Pons (tissue), 1 donor: ENCODE data around the gene HPGDS.
"Not testable (repeated sequence)": the region's sequence is repeated elsewhere in the genome, so short reads cannot be mapped to it uniquely, and the experiment has no call there.

Experiments used
- DNase-seq: peaks from one replicate; pipeline ENCODE4 v3.0.0-alpha.2; 2016; ENCODE audit warnings: low spot score

HPGDS gene

DNA sequence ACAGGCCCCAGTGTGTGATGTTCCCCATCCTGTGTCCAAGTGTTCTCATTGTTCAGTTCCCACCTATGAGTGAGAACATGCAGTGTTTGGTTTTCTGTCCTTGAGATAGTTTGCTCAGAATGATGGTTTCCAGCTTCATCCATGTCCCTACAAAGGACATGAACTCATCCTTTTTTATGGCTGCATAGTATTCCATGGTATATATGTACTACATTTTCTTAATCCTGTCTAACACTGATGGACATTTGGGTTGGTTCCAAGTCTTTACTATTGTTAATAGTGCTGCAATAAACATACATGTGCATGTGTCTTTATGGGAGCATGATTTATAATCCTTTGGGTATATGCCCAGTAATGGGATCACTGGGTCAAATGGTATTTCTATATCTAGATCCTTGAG lies 22.7 kb downstream of the HPGDS start:
- DNase-seq, result not testable (repeated sequence)

DNA sequence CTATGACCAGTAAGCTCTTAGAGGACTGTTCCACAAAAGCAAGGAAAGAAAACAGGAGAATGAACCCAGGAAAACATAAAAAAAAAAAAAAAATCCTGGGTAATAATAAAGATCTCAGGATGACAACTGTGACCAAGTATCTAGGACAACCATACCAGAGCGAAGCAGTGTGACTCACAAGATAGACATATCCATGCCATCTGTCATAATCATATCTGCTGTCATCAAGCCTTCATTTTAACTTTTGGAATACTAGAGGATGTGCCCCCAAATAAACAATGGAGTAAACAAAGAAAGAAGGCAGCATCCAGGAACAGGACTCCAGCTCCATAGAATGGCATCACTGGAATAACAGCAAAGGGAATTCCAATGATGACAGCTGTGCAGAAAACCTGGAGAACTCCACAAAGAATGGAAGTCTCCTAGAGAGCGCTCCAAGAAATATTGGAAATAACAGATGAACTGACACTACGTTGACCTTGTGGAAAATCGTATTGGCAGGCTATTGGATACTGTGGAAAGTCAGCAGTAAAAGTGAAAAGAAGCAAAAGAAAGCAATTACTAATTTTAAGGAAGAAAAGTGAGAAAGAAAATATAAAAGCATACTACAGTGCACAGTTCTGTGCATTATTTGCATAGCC lies 35.3 kb downstream of the HPGDS start:
- DNase-seq, result no peak

DNA sequence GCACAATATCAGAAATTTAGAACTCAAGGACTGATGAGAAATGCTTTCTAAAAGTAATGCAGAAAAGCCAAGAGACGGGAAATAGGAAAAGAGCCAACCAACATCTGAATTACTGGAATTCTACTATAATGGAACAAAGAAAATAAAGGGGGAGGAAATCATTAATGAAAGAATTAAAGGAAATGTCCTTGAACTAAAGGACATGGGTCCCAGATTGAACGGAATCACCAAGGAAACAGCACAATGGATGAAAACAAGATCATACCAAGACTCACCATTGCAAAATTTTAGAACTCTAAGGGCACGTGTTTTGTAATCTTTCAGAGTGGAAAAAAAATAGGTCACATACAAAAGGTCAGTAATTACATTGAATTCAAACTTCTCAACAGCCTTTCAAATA lies 35.9 kb downstream of the HPGDS start:
- no peak for DNase-seq

DNA sequence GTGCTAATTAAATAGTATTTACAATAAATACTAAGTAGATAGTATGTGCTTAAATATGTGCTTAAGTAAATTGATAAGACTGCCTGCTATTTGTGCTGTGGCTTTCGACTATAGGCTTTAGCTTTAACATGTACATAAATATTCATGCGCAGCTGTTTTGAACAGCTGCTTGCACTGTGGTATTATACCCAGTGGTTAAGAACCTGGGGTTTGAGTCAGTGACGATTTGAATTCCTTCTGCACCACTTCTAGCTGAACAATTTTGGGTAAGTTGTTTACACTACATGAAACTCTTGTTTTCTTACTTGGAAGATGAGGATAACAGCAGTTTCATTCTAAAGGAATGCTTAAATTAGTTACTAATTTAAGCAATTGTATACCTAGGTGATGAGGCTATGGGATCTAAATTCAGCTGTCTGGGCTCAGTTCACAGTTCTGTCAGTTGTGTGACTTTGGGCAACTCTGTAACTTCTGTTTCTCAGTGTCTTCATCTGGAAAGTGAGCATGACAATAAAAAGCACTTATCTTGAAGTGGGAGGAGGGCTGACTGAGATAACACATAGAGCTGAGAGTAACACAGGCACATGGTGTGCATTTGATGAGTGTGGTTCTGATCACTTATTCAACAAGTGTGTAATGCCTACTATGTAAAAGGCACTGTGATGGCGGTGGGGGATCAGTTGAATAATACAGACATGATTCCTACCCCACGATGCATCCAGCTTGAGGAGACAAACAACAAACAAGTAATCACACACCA lies 37.0 kb downstream of the HPGDS start:
- no peak for DNase-seq

DNA sequence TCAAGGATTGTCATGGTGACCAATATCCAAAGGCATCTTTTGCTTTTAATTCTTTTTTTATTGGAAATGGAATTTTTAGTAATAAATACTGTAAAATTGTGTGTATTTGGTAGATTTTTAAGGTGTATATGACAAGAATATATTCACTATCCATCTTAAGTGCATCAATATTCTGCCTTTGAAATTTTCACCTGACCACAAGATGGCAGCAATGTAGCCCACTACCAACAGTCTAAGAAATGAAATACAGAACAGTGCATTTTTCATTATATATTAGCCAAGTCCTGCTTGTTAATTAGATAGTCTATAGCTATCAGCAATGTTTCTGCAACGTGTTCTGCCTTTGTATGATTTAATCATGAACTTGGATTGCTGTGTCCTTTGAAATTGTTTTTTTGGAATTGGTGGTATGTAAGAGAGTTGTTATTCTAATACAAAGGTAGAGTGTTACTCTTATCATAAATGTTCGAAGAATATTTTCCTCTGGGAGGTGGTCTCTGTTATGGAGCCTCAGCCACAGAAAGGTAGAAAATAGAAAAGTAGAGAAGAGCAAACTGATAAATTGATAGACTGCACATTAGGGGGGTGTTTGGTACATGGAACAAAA lies 38.2 kb downstream of the HPGDS start:
- DNase-seq, result peak; percentile 12

DNA sequence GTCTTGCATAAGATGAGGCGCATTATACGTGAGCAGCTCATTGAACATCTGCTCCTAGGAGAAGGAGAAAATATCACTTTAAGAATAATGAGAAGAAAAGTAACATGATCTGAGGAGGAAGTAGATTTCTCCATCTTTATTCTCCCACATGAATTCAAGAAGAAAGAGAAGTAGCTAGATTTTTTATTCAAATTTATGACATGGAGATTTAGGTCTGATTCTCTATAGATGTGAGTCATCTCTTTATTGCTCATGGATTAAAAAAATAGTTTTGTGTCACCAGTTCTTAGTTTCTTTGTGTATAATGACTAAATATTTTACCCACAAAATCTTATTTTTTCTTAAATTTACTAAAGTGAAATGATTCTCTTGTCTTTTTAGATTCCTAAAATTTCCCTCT lies 40.4 kb downstream of the HPGDS start:
- no peak for DNase-seq

DNA sequence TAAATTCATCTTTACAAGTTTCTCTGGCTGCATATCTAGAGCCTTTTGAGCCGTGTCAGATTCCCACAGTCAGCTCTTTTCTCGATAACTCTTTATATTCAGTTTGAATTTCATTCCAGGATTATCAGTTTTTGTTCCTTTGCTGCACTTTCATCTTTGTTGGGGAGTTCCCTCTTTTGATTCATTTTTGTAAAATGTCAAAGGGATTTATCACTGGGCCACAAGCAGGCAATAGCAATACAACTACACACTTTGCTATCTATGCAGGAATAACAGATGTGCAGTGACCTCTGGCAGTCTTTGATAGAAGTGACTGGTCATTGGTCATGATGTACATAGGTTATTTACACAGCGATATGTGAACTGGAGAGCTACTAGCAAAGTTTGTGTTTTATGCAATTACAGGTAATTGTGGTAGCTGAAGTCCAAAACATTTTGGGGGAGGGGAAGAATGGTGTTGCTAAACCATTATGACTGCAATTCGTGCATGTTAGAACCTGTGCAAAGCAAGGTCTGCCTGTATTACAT lies 43.8 kb downstream of the HPGDS start:
- no peak for DNase-seq

DNA sequence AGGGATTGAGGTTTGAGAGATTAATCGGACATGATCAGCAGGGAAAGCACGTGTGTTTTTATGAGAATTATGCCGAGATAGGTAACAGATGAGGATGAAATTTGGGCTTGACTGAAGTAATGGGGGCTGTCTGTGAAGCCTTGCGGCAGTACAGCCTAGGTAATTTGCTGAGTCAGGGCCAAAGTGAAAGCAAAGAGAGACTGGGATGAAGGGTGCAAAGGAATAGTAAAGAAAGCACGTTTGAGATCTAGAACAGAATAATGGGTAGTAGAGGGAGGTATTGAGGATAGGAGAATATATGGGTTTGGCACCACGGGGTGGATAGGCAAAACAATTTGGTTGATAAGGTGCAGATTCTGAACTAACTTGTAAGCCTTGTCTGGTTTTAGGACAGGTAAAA lies 47.2 kb downstream of the HPGDS start:
- DNase-seq, result not testable (repeated sequence)

DNA sequence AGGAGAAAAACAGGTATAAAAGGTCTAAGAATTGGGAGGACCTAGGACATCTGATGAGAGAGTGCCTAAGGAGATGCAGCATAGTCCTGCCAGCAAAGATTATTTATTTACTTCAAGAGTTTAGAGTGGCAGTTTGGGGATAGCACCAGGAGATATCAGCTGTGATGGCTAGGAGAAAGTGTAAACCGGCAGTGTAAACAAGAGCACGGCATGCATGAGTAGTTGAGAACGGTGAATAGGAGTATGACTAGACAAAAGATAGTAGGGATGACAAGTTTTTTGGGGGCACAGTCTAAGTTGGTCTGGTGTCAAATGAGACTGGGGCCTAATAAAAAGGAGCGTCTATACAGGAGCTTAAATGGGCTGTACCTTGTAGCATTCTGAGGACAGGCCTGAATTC lies 48.7 kb downstream of the HPGDS start:
- DNase-seq, result not testable (repeated sequence)

DNA sequence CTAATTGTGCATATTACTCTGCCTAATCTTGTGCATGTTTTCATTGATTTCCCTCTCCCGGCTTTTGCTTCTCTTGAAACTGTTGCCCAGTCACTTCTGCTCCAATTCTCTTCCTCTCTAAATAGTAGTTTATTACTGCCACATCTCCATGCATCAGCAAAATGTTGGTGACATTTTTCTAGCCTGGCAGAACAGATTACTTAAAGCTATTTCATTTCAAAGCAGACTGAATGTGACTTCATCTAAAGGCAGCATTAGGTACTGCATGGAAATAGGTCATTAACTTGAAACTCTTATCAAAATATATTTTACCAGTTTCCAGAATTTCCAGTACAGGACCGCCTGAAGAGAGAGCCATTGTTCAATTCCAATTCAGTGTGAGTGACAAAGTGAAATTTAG lies 52.4 kb downstream of the HPGDS start:
- no peak for DNase-seq

DNA sequence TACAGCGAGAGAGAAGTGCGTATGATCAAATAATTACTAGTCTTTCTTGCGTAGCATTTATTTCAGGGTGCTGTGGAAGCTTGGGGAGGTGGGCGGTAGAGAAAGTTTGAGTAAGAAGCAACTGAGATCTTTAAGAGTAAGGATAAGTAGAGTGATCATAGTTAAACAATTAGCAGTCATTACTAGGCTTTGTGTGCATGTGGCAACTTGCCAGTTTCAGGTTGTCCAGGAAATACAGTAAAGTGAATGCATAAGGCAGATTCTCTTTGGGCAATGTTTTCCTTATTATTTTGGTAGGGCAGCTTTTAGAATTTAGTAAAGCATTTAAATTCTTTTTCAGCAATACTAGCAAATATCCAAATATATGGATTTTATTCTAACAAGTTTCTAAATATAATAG lies 57.0 kb downstream of the HPGDS start:
- no peak for DNase-seq

DNA sequence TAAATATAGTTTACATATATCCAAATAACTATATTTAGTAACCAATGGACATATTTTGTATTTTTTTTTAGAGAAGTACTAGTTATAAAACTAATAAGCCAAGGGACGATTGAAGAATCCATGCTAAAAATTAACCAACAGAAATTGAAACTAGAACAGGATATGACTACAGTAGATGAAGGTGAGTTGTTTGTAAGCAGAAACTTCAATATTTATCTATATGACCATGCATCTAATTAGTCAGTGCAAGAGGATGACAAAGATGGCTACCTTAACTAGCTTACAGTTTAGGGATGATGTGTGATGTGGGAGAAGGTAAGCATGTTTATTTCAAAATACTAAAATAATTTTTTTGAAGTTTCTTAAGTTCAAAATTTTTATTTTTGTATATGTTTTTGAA lies 57.7 kb downstream of the HPGDS start:
- no peak for DNase-seq

DNA sequence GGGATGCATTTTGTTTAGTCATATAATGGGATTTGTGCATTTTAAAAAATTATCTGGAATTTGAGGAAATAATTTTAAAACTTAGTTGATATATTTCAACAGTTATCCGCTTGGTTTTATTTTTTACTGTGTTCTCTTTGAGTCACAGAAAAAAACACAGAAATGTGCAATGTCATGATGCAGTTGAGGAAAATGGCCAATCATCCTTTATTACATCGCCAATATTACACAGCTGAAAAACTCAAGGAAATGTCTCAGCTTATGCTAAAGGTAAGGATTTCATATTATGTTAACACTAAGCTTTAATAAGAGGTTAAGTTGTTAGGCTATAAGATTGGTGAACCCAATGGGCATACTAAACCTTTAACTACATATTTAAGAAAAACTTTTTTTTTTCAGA lies 63.9 kb downstream of the HPGDS start:
- no peak for DNase-seq

DNA sequence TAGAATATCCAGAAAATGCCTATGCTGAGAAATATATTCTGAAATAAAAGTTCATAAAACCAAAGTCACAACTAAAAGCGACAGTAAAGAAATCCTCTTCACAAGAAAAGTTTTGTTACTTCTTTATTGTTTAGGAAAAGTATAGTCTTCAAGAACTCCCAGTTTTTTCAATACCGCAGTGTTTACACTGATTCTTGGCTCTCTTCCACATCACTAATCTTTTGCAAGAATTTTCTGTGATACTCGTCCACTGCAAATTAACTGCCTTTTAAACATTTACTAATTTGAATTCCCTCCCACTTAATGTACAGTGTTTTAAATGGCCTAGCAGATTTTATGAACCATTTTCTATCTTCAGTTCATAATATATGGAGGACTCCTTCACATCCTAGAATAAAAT lies 65.1 kb downstream of the HPGDS start:
- no peak for DNase-seq

DNA sequence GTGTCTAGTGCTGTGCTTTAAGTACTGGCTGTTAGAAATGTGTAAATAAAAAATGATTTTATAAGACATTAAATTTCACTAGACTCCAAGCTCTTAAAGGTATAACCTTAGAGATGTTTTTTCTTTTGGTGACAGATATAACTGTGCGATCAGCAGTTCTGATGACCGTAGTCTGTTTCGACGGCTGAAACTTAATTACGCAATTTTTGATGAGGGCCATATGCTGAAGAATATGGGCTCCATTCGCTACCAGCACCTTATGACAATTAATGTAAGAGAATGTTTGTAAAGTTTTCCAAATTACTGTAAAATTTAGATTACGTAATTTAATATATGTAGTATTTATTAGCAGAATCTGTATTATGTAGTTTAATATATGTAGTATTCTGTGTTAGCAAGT lies 66.4 kb downstream of the HPGDS start:
- DNase-seq, result no peak

DNA sequence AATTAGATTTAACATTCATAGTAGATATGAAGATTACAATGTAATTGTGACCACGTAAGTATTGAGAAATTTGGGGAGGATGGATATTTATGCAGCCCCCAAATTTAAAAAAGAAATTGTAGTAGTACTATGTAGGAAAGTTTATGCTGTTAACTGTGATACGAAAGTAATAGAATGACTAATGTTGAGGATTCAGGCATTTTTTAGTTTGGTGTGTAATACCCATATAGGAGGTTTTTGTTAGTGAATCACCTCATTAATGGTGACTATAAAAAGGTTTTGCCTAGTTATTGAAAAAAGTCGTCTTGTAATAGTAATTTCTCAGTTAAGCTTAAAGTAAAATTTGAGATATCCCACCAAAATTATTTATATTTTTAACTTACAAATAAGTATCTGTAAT lies 67.7 kb downstream of the HPGDS start:
- no peak for DNase-seq

DNA sequence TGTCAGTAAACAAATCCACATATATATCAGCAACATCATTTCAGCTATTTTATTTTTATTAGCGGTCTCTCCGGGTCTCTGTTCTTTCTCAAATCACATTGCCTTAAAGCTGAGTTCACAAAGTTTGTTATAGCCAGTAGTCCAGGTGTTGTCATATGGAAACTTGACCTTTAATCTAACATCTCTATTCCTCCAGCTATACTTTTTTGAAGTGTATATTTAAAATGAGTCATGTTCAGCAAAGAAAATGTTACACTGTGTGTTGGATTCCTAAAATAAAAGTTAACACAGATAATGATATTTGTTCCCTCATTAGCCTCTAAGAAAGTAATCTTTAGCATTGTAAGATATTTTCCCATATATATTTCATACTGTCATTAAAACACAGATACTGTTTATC lies 71.4 kb downstream of the HPGDS start:
- no peak for DNase-seq

DNA sequence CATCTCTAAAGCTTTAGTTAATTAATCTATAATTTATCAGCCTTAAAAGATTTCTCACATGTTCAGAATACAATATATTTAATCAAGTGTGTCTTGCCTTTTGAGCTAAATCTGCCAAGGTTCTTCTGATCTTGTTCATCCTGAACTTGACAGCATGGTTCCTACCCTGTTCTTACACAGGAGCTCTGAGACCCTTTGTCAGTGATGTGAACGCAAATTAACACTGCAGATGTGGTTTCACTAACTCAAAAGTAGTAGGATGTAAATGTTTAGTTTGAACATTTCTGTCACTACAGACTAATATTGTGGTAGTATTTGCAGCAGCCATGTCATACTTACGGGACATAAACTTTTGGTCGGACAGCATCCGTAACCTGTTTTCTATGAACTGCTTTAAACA lies 75.6 kb downstream of the HPGDS start:
- no peak for DNase-seq

DNA sequence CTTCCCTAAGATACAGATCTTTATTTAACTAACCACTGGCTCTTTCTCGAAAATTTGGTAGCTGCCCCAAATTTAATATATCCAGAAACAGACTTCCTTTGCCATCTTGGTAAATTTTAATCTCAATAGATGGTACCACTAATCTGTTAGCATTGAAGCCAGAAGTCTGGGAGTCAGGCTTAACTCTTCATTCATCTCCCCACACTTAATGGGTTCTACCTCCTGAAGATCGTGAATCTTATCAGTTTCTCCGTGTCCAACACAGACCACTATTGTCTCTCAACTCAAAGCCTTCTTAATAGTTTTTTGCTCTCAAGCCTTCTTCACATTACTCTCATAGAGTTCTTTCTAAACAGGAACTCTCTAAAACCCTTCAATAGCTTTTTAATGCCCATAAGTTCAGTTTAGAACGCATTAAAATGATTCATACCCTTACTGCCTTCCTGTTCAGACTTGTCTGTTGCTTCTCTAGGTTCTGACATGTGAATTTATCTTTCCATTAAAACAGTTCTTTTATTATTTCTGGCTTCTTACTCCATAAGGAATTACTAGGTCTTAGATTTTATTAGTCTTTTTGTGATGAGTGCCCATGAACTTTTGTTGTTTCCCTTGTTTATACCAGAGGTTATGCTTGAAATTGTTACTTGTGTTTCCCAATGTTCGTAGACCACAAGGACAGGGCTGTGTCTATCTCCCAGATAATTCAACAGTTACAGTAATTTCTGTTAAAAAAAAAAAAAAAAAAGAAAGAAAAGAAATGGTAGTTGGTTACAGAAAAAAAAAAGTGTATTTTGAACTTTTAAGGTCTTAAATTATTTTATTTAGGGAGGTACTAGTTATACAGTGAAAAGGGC lies 80.2 kb downstream of the HPGDS start:
- DNase-seq, result no peak

DNA sequence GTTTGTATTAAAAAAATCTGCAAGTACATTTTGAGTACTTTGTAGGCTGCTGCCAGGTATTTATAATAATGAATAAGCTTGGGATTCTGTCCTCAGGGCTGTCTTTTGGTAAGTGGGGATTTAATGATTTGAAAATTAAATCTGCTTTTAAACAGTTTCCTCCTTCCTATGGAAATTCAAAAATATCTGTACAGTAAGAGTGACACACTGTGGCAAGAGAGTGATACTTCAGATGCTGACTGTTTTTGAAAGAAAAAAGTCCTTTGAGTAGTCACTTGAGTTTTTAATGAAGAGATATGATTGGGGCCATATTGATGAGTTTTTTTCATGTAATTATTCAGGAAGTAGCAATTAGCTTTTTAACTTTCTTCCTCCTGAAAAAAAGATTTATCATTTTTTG lies 85.8 kb downstream of the HPGDS start:
- DNase-seq, result no peak

DNA sequence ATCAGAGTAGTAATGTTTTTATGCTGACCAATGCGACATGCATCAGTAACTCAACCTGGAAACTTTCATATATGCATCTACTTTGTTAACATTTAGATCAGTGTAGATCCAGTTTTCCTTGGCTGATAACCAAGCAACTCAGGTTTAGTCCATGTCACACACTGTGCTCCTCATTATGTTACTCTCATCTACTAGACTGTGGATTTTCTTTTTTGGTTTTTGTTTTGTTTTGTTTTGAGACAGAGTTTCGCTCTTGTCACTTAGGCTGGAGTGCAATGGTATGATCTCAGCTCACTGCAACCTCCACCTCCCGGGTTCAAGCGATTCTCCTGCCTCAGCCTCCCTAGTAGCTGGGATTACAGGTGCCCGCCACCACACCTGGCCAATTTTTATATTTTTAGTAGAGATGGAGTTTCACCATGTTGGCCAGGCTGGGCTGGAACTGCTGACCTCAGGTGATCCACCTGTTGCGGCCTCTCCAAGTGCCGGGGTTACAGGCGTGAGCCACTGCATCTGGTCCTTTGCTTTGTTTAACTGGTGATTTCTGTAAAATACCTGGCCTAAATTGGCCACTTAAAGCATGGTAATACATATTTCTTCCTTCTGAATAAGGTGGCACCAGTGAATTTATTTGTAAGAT lies 86.4 kb downstream of the HPGDS start:
- no peak for DNase-seq

DNA sequence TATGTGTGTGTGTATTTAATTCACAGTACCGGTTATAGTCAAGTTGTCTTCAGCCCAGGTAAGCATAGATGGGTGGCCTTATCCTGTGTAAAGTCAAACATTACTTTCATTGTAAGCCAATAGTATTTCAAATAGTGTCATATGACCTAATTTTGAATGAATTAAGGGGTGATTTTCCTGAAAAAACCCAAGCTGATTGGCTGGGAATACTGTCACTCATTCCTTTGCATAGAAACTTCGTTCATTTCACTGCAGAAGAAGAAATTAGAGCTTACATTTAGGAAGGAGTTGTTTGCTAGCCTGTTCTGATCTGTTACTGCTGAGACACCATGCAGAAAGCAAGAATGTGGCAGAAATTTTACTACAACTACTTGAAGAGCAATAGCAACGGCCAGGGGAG lies 89.6 kb downstream of the HPGDS start:
- peak; percentile 28 for DNase-seq
